MM.1S (cell line): ENCODE data around the gene PRKD1.

ENCODE experiments used
- EZH2 ChIP-seq: fragments of 300-600 bp; sonication (generic); optimal IDR thresholded peaks from 2 replicates; pipeline ENCODE3; 2017; ENCODE audit warnings: low read depth, mild to moderate bottlenecking, antibody characterized with exemption, low read length, mixed read lengths
- EZH2phosphoT487 ChIP-seq: fragments of 300-600 bp; sonication (generic); IDR thresholded peaks from 2 replicates; pipeline ENCODE4 v1.6.1; 2018; ENCODE audit warnings: antibody characterized with exemption, low read length
- TF ChIP-seq, protein P1 (sequence below): fragments of 300-600 bp; sonication (generic); IDR thresholded peaks from 2 replicates; pipeline ENCODE4 v1.5.1; 2016; ENCODE audit warnings: antibody characterized with exemption, low read length, mixed read lengths

DNA sequence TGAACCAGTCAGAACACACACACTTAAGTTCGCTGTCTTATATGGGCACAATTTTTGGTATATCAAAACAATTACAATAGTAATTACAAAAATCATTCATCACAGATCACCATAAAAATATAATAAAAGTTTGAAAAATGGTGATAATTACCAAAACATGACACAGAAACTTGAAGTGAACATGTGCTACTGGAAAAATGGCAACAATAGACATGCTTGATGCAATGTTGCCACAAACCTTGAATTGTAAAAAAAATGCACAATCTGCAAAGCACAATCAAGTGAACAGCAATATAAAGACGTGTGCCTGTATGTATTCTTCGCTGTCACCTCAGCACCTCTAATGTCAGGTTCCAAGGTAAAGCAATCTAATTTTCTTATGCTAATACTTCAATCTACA lies 117.6 kb downstream of the PRKD1 start:
- no peak for TF ChIP-seq EZH2phosphoT487
- no peak for TF ChIP-seq EZH2
- TF ChIP-seq, protein P1, sequence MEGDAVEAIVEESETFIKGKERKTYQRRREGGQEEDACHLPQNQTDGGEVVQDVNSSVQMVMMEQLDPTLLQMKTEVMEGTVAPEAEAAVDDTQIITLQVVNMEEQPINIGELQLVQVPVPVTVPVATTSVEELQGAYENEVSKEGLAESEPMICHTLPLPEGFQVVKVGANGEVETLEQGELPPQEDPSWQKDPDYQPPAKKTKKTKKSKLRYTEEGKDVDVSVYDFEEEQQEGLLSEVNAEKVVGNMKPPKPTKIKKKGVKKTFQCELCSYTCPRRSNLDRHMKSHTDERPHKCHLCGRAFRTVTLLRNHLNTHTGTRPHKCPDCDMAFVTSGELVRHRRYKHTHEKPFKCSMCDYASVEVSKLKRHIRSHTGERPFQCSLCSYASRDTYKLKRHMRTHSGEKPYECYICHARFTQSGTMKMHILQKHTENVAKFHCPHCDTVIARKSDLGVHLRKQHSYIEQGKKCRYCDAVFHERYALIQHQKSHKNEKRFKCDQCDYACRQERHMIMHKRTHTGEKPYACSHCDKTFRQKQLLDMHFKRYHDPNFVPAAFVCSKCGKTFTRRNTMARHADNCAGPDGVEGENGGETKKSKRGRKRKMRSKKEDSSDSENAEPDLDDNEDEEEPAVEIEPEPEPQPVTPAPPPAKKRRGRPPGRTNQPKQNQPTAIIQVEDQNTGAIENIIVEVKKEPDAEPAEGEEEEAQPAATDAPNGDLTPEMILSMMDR: no peak
